HG02763 (cell line): ENCODE data around the gene NHLRC4.

ENCODE experiments used
- ATAC-seq: cut with Tn5 transposase; IDR thresholded peaks from one replicate; pipeline ENCODE4 v1.9.1; 2021; ENCODE audit warnings: mild to moderate bottlenecking, moderate library complexity; ENCODE audit not compliant: unreplicated experiment

The NHLRC4 gene

DNA sequence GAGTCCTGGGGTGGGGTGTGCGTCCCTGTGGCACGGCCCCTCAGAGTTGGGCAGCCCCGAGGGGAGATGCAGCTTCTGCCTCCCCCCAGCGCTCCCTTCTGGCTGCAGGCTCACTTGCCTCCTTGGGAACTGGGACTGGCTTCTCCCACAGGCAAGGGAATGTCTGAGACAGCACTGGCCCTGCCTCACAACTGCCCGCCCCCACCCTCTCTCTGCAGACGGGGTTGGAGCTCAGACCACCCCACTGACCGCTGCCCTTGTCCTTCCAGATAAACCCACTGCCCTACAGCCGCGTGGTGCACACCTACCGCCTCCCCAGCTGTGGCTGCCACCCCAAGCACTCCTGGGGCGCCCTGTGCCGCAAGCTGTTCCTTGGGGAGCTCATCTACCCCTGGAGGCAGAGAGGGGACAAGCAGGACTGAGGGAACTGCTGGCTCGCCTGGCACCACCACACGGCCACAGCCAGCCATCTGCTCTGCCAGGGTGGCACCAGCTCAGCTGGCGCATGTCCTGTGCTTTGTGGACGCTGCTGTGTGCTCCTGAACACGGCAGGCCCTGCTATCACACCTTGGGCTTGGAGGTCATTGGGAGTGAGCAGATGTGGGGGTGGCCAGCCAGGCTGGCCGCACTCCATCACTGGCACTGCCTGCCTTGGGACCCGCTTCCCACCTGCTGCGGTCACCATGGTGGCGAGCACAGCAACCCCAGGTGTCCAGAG is 16.0 kb downstream of the NHLRC4 start:
- ATAC-seq = no peak

DNA sequence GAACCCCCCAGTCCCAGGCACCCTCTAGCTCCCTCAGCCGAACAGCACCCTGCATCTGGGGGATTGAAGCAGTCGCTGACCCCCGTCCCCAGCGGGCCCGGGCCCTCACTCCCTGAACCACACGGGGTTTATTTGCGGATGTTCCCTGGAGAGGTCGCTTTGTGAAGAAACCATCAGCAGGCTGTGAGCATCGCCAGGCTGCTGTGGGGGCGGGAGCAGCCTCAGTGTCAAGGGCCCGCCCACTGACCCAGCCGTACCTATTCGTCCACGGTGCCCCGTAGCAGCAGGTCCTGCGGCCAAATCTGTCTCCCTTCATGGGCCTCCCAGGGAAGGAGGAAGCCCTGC is 16.6 kb downstream of the NHLRC4 start:
- ATAC-seq = no peak

DNA sequence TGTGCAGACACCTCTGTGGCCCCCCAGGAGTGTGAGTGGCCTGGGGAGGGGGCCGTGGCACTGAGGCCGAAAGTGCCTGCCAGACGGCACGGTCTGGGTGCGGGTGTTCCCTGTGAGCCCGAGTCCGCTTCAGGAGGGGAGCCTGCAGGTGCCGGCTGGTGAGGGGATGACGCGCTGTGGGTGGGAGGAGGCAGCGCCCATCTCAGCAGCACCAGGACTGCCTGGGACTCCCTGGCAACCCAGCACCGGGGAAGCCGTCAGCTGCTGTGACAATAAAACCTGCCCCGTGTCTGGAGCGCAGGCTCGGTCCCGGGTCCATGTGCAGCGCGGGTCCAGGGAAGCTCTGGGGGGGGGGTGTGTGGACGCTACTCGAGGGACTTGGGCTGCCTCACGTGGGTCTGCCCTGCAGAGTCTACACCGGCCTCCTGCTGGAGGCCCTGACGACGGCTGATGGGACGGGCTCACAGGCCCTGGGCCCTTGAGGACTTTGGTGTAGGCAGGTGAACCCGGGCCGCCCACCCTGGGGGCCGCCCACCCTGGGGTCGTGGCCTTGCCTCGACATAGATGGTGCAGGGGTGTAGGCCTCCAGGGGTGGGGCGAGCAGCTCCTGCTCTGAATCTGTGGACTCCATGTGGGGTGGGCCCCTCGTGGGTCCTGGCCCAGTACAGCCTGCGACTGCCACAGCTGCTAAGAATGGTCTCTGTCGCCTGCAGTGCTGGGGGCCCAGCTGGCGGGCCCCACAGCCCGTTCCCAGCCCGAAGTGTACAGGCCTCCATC is 17.2 kb downstream of the NHLRC4 start:
- ATAC-seq = no peak

DNA sequence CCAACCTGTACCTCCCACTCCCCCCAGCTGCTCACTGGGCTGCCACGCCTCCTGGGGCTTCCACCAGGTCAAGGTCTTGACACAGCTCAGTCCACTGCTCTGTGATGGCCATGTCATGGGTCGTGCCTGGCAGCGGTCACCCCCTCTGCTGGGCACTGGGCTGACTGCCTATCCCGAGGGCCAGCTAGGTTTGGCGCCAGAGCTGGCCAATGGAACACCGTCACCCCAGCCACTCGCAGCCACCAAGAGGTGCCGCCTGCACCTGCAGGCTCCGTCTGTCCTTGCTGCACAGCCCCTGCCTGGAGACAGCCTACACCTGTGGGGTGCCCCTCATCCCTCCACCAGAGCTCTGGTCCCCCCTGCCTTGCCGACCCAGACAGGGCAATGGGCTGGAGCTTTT is 18.5 kb downstream of the NHLRC4 start:
- no peak for ATAC-seq

DNA sequence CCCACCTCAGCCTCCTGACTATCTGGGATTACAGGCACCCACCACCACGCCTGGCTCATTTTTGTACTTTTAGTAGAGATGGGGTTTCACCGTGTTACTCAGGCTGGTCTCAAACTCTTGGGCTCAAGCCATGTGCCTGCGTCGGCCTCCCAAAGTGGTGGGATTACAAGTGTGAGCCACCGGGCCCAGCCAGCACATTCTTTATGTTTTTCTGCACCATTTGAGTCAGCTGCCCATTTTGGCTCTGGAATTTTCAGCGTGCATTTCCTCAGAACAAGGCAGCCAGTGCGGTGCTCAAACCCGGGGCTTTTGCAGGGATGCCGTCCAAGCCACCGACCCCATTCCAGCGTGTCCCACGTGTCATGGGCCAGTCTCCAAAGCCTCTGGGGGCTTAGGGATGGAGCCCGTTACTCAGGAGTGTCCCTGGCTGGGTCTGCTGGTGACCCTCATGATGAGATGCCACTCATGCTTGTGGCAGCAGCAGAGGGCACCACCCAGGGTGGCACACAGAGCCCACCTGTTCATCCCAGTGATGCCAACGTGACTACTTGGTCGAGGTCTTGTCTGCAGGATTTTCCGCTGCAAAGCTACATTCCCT is 19.3 kb downstream of the NHLRC4 start:
- ATAC-seq = no peak

DNA sequence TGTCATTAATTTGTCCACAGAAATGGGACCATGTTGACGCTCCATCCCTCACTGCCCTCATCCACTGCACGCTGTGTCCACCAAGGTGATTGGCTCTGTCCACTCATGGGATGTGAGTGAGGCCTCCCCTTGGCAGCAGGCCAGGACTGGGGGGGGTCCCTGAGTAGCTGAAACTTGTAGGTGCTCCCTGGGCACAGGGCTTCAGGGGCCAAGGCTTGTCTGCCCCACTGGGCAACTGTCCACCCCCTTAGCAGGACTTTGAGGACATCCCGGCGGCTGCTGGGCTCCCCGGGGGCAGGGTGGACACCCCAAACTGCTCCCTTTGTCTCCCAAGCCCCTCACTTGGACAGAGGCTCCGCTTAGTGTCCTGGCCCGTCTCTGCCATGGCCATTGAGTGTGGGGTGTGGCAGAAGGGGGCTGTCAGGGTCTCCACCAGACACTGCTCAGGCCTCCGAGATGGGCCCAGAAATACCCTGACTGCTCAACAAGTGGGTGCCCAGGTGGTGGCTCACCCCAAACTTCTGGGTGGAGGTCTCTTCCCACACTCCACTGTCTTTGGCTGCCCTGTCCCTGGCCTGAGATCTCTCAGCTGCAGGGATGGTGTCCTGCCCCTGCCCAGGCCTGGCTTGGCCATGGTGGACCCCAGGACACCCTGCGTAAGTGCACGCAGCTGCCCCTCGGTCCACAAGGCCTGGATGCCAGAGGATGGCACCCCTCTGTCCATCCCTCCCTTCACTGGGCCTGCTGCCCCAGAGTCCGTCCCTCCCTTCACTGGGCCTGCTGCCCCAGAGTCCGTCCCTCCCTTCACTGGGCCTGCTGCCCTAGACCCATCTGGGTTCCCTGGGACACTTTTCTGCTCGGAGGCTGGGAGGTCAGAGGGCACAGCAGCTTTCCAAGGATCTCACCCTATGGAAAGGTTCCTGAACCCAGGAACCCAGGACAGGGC is 20.1 kb downstream of the NHLRC4 start:
- no peak for ATAC-seq

DNA sequence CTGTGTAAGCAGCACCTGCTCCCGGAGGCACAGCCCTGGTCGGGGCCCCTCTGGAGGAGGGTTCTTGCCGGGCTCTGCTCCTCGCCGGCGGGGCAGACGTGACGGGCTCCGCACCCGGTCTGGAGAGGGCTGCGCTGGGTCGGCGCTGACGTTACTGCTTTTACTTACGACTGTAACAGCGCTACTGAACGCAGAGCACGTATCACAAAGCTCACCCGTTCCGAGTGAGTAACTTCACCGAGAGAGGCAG is 21.8 kb downstream of the NHLRC4 start:
- ATAC-seq = no peak

DNA sequence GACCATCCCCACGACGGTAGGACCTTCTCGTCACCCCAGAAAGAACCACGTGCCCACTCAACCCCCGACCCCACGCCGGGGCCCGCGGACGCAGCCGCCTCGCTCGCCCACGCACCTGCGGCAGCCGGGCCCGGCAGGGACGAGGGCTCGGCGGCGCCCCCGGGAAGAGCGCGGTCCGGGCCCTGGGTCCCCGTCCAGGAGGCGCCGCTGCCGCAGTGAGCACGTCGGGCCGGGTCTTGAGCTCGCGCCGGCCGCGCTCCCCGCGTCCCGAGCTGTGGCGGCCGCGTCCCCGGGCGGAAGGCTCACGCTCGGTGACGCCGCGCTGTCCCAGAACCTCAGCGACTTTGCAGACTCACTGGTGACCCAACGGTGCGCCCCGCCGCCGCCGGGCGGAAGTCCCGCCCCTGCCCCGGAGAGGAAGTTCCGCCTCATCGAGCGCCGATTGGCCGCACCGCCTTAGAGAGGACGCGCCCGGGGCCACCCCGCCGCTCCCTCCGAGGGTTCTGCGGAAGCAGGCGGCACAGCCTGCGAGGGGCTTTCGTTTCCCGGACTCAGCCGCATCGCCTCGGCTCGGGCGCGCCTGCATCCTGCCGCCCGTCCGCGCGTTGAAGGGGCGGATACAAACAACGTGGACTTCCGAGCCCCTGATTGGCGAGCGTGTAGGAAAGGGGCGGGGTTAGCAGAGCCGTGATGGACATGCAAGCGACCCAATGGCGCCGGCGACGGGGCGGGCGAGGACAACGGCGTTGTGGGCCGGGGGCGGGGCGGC is 22.3 kb downstream of the NHLRC4 start:
- peak; percentile 72 for ATAC-seq

DNA sequence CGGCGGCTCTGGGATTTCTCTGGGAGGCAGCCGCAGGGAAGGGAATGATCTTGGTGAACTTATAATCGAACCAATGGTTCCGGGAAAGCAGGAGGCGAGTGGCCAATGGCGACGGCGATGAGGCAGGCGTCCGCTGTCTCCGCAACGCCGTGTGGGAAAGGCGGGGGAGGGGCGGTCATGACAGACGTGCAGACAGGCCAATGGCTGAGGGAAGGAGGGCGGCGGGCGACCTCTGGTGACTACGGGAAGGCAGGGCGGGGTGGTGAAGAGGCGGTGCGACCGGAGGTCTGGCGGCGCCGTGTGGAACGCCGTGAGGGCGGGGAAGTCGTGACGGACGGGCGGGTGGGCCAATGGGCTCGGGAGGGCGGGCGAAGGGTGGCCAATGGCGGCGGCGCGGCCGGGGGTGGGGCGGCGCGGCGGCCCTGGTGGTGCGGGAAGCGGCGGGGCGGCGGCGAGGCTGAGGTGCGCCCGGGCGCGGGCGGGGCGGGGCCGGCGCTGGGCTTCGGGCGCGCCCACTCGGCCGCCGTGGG is 22.9 kb downstream of the NHLRC4 start, which contains the start of gene RAB40C:
Gene RAB40C, plus strand, starts transcription at position 409 of the 530 bp plus-strand sequence. CDS start 226 bp downstream, outside the sequence.
- ATAC-seq = peak; percentile 75

DNA sequence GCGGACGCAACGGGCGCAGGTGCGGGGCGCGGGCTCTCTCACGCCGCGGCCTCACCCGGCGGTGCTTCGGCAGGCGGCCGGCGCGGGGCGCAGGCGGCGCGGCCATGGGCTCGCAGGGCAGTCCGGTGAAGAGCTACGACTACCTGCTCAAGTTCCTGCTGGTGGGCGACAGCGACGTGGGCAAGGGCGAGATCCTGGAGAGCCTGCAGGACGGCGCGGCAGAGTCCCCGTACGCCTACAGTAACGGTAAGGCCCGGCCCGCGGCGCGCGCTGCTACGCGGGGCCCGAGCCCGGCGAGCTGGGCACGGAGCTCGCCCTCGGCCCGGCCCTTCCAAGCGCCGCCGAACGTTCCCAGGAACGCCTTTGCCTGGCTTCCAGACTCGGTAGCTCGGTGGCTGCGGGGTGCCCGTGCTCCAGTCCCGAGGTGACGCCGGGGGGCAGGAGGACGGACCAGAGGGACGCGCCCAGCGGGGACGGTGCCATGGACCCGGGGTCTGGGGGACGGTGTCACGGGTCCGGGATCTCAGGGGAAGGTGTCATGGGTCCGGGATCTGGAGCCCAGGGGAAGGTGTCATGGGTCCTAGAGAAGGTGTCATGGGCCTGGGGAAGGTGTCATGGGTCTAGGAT is 23.5 kb downstream of the NHLRC4 start:
- ATAC-seq = no peak

DNA sequence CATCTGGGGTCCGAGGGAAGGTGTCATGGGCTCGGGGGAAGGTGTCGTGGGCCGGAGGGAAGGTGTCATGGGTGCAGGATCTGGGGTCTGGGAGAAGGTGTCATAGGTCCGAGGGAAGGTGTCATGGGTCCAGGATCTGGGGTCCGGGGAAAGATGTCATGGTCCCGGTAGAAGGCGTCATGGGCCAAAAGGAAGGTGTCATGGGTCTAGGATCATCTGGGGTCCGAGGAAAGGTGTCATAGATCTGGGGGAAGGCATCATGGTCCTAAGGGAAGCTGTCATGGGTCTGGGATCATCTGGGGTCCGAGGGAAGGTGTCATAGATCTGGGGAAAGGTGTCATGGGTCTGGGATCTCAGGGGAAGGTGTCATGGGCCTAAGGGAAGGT is 24.0 kb downstream of the NHLRC4 start:
- no peak for ATAC-seq

DNA sequence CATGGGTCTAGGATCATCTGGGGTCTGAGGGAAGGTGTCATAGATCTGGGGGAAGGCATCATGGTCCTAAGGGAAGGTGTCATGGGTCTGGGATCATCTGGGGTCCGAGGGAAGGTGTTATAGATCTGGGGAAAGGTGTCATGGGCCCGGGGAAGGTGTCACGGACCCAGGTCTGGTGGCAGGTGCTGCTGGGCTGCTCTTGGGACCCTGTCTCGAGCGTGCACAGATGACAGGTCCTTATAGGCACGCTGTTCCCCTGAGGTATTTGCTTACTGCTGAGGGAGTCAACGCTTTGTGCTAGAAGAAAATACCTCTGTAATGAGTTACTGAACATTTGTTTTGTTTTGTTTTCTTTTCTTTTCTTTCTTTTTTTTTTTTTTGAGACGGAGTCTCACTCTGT is 24.4 kb downstream of the NHLRC4 start:
- ATAC-seq = no peak

DNA sequence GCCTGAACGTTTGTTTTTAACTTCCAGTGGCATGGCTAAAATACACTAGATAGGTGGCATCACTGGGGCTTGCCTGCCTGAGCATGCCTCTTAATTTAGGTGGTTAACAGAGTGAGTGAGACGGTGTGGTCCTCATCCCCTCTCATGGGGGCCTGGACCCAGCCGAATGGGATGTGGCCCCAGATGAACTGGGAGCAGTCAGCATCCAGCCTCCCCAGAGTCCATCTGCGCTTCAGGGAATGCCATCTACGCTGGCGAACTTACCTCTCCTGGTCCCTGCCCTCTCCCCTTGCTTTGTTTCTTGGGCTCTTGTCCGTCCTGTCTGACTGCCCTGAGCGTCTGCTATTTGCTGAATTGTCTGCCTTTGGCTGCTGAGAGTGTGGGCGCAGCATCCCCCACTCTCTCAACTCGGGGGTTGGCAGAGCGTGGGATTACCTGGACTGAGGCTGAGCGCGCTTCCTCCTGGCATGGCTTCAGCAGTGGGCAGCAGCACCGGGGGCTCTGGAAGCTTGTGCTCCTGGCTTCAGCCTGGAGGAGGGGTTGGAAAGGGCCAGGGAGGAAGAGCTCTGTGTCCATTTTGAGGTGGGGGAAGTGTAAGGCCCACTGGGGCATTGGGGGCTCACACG is 25.2 kb downstream of the NHLRC4 start:
- no peak for ATAC-seq

DNA sequence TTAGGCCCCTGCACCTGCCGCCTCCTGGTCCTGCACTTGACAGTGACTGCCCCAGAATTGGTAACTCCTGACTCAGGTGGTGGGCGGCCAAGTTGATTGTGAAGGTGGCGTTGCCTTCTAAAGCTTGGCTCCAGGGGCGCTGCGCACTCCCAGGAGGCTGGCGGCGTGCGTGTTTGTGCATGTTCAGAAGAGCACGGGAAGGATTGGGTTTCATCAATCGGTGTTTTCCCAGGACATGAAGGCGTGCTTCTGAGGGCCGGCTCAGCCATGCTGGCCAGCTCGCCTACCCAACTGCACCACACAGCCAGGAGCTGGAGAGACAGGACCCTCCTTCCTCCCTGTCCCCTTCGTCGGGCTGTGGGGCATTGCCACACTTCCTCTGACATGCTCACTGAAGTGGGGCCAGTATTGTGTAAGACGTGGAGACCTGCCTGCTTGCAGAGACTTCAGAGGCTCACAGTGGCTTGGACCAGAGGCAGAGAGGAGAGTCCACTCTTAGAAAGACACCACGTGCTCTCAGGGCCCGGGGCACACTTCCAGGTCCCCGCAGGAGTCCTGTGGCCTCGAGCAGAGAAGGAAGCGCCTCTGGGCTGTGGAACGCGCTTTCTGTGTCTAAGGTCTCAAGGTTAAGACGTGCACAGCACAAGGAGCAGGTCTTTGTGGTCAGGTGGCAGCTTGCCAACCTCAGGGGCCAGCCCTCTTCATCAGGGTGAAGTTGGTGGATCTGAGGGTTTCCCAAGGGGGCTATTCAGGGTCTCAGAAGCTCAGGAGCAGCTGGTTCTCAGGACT is 25.9 kb downstream of the NHLRC4 start:
- no peak for ATAC-seq

DNA sequence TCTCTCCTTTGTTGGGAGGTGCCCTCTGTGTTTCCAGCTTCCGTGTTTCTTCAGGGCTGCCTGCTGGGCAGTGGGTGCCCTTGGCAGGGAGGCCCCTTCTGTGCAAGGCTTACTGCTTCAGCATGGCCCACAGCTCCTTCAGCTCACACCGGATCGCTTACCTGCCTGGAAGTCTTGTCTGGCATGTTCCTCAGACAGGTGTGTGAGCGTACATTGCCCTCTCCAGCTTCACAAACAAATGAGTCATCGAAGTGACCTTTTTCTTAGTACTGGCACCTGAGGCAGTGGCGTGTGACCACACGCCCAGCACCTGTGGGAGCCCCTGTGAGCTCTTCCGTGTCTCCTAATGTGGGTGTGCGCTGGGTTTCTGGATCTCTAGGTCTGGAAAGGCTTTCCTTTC is 26.6 kb downstream of the NHLRC4 start:
- no peak for ATAC-seq

DNA sequence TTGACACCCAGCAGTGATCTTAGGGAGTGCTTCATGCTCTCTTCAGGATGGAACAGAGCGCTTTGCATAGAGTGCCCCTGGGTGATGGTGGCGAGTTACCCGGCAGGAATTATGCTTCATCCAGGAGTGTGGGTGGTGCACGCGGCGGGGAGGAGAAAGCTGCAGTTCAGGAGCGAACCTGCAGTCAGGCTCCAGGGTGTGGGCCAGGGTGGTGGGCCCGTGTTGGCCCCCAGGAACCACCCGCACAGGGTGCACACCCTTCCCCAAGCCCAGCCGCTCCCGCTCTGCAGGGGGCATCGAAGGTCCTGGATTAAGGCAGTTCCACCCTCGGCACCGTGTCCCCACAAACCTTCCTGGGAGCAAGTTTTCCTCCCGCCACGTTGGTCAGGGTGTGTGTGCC is 27.0 kb downstream of the NHLRC4 start:
- ATAC-seq = no peak

DNA sequence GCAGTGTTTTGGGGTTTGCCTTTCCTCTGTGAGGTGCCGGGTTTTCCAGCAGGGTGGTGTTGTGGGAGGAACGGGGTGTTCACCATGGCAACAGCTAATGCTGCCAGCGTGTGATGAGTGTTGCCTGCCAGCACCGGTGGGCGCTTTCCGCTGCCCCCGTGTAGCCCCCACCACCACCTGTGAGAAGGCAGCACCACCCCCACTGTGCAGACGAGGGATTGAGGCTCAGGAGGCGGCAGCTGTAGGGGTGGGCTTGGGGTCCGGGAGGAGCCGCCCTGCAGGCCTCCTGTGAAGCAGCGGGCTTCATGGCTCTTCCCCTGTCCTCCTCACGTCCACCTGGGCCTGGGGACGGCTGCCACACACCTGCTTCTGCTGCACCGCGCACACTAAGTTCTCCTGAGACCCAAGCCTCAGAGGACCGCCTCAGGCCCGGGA is 28.3 kb downstream of the NHLRC4 start:
- no peak for ATAC-seq

DNA sequence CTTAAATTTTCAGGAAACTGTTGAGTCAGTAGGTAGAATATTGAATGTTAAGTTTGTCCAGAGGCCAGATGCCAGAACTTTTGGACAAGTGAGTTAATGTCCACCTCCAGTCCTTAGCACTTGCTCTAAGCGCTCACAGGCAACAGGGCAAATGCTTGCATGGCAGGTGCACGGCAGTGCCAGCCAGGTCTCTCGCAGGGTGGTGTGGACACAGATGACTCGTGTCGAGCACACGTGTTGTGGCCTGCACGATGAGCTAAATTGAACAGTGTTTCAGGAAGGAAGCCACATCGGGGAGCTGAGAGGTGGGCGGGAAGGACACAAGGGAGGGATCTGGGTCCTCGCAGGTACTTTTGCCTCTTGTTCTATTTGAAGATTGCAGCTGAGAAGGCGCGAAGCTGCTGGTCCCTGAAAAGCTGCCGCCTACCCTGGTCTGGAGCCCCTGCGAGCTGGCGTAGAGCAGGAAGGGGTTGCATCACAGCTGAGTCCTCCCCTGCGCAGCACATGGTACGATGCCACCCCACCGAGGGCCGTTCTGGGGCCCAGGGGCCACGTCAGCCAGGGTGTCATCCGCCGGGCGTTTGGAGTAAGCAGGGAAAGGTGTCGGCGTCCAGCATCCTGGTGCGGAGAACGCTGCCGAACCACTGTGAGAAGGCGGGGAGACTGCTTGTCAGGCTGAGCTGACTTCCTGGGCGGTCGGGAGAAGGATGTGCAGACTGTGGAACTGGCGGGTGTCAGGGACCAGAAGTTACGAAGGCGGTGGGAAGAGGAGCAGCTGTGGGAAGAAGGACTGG is 29.3 kb downstream of the NHLRC4 start:
- ATAC-seq = no peak
